Common myeloid progenitor, CD34-positive (primary cell): Measurements from ENCODE around the gene MFAP4.

ENCODE experiments used
- CTCF ChIA-PET: fragments of 350-600 bp; sonication (Branson Sonifier 250); formaldehyde crosslinking; loops from one replicate; lab custom pipeline; 2021; ENCODE audit warnings: antibody characterized with exemption; lab: Charles Lee
- POLR2A ChIA-PET: fragments of 350-600 bp; sonication (Branson Sonifier 250); formaldehyde crosslinking; loops from one replicate; lab custom pipeline; 2021; ENCODE audit warnings: antibody characterized with exemption; lab: Charles Lee
- DNase-seq, 3 donors: peaks; one replicate each; pipeline versions ENCODE4 v3.0.0 to v3.0.0-alpha.2; 2013
- H3K27ac ChIP-seq, 2 experiments: 1 replicate in 1 of 2; 2 replicates in 1 of 2; pipeline ENCODE4 v1.7.0; 2013; ENCODE audit warnings: inconsistent platforms in 2 of 2, low read length in 2 of 2, mild to moderate bottlenecking in 2 of 2, low read depth in 1 of 2, moderate library complexity in 1 of 2; ENCODE audit not compliant: severe bottlenecking in 2 of 2, insufficient read depth in 1 of 2, poor library complexity in 1 of 2
- H3K27me3 ChIP-seq, 5 experiments: replicated peaks in 2 of 5; 1 replicate in 3 of 5; 2 replicates in 2 of 5; pipeline versions ENCODE4 v1.6.1 to v1.7.0; 2013; ENCODE audit warnings: low read length in 4 of 5, mild to moderate bottlenecking in 2 of 5, moderate library complexity in 2 of 5, inconsistent platforms in 1 of 5; ENCODE audit not compliant: insufficient read depth in 5 of 5, control insufficient read depth in 4 of 5
- H3K36me3 ChIP-seq, 4 experiments: 1 replicate in 2 of 4; 2 replicates in 2 of 4; pipeline versions ENCODE4 v1.6.1 to v1.7.0; 2013; ENCODE audit warnings: low read length in 3 of 4, control low read depth in 1 of 4, mild to moderate bottlenecking in 1 of 4; ENCODE audit not compliant: control insufficient read depth in 4 of 4, insufficient read depth in 4 of 4
- H3K4me1 ChIP-seq, 4 experiments: 1 replicate in 3 of 4; 2 replicates in 1 of 4; pipeline versions ENCODE4 v1.6.1 to v1.7.1; 2013; ENCODE audit warnings: low read length in 3 of 4, mild to moderate bottlenecking in 3 of 4, control low read depth in 1 of 4, inconsistent platforms in 1 of 4, moderate library complexity in 1 of 4; ENCODE audit not compliant: control insufficient read depth in 4 of 4, insufficient read depth in 4 of 4; ENCODE audit errors: control extremely low read depth in 1 of 4
- H3K4me3 ChIP-seq, 7 experiments: 1 replicate in 4 of 7; 2 replicates in 3 of 7; pipeline versions ENCODE4 v1.5.1 to v1.7.0; 2013; ENCODE audit warnings: mild to moderate bottlenecking in 7 of 7, low read length in 6 of 7, moderate library complexity in 6 of 7, inconsistent platforms in 2 of 7, low read depth in 2 of 7, control low read depth in 1 of 7; ENCODE audit not compliant: insufficient read depth in 4 of 7, control insufficient read depth in 1 of 7; ENCODE audit errors: extremely low read depth in 1 of 7
- H3K9me3 ChIP-seq, 5 experiments: 1 replicate in 4 of 5; 2 replicates in 1 of 5; pipeline versions ENCODE4 v1.6.1 to v1.7.1; 2013; ENCODE audit warnings: low read length in 4 of 5, mild to moderate bottlenecking in 2 of 5, inconsistent platforms in 1 of 5, low read depth in 1 of 5, moderate library complexity in 1 of 5; ENCODE audit not compliant: control insufficient read depth in 4 of 5, insufficient read depth in 2 of 5; ENCODE audit errors: control extremely low read depth in 1 of 5
- WGBS: methylation state at CpG from one replicate; pipeline ENCODE4 v1.1.5; 2013; ENCODE audit not compliant: insufficient coverage; 5-methylcytosine and 5-hydroxymethylcytosine counted together

MFAP4 gene

GRCh38 chr17:19414396-19415280 is 27.6 kb upstream of the MFAP4 start:
- Histone ChIP-seq H3K27me3 (peaks cover 0 to 28% (median 8%) of the 10 kb centered on the region in 5 experiments), H3K4me1 (peaks cover 0 to 3% (median 0%) of the 10 kb centered on the region in 4 experiments), H3K36me3 (no peaks in the 10 kb centered on the region), H3K27ac (no peak overlapping the region), H3K9me3 (no peaks in the 10 kb centered on the region), H3K4me3 (no peak overlapping the region)
- ChIA-PET CTCF (no interaction called here), POLR2A (no interaction called here)
- no peak for DNase-seq
- 95% methylated on average over 26 of the region's 28 CpGs for WGBS

GRCh38 chr17:19413761-19414160 is 26.8 kb upstream of the MFAP4 start:
- POLR2A ChIA-PET, result no interaction called here
- CTCF ChIA-PET, result interaction anchor here (1.1 to 1.6 kb wide), 3 partner anchors 13 to 51 kb away, joined by 3 to 6 read pairs (median 3); no protein-coding TSS in a partner anchor
- DNase-seq, result no peak

DNA sequence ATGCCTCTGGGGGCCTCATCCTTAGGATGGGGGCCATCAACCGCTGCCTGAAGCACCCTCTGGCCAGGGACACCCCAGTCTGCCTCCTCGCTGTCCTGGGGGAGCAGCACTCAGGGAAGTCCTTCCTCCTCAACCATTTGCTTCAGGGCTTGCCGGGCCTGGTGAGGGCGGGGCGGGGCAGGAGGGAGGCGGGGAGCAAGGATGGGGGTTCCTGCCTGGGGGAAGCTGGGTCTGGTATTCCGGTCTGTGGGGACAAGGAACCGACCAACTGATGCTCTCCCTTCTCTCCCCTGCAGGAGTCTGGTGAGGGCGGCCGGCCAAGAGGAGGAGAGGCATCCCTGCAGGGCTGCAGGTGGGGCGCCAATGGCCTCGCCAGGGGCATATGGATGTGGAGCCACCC is 26.0 kb upstream of the MFAP4 start:
- WGBS, result 90% methylated on average over 3 of the region's 12 CpGs
- no peaks in the 10 kb centered on the region for H3K9me3 ChIP-seq
- H3K27ac ChIP-seq, result no peak overlapping the region
- H3K27me3 ChIP-seq, result peaks cover 0 to 28% (median 7%) of the 10 kb centered on the region in 5 experiments
- no peaks in the 10 kb centered on the region for H3K4me1 ChIP-seq
- no peak overlapping the region for H3K4me3 ChIP-seq
- no peaks in the 10 kb centered on the region for H3K36me3 ChIP-seq
- no peak for DNase-seq
- ChIA-PET CTCF (interaction anchor here (1.1 to 1.6 kb wide), 4 partner anchors 14 to 50 kb away, joined by 3 to 6 read pairs (median 3); partner anchors contain the start of gene MAPK7), POLR2A (no interaction called here)

More at GRCh38 chr17:19413761-19414160, 26.8 kb upstream of the MFAP4 start:
- Histone ChIP-seq H3K27ac (no peak overlapping the region), H3K9me3 (no peaks in the 10 kb centered on the region), H3K4me3 (no peak overlapping the region), H3K36me3 (no peaks in the 10 kb centered on the region), H3K27me3 (peaks cover 0 to 28% (median 8%) of the 10 kb centered on the region in 5 experiments), H3K4me1 (peaks cover 0 to 3% (median 0%) of the 10 kb centered on the region in 4 experiments)
- 90% methylated on average over 4 of the region's 5 CpGs for WGBS

- Histone ChIP-seq H3K36me3 (no peaks in the 10 kb centered on the region), H3K4me1 (no peaks in the 10 kb centered on the region), H3K4me3 (no peak overlapping the region), H3K27me3 (peaks cover 0 to 28% (median 6%) of the 10 kb centered on the region in 5 experiments), H3K27ac (no peak overlapping the region), H3K9me3 (no peaks in the 10 kb centered on the region)
- ChIA-PET POLR2A (no interaction called here), CTCF (interaction anchor here (0.8 to 1.6 kb wide), 4 partner anchors 9 to 35 kb away, joined by 3 to 6 read pairs (median 3); partner anchors contain the start of gene MAPK7)
- DNase-seq, result no peak
- WGBS, result 98% methylated on average over 16 of the region's 16 CpGs
Measured at GRCh38 chr17:19412510-19412909, 25.5 kb upstream of the MFAP4 start.

GRCh38 chr17:19411631-19412030 is 24.6 kb upstream of the MFAP4 start:
- ChIA-PET POLR2A (interaction anchor here (0.8 kb wide), 1 partner anchor 42 kb away, joined by 3 read pairs; no protein-coding TSS in a partner anchor), CTCF (interaction anchor here (0.8 to 1.5 kb wide), 2 partner anchors 8 to 34 kb away, joined by 3 read pairs; partner anchors contain the start of gene MAPK7)
- peaks cover 0 to 25% (median 6%) of the 10 kb centered on the region in 5 experiments for H3K27me3 ChIP-seq
- H3K36me3 ChIP-seq, result no peaks in the 10 kb centered on the region
- no peak overlapping the region for H3K4me3 ChIP-seq
- DNase-seq, result no peak
- no peaks in the 10 kb centered on the region for H3K4me1 ChIP-seq
- H3K9me3 ChIP-seq, result no peaks in the 10 kb centered on the region
- H3K27ac ChIP-seq, result no peak overlapping the region
- WGBS, result no CpG with 5 or more reads among the region's 9 CpGs

GRCh38 chr17:19410875-19411620 is 24.1 kb upstream of the MFAP4 start, which contains the start of gene RNF112:
Gene RNF112, plus strand, starts transcription at chr17:19411232. Its CDS starts 177 bp downstream, at chr17:19411409.
- H3K4me1 ChIP-seq, result no peaks in the 10 kb centered on the region
- POLR2A ChIA-PET, result interaction anchor here (0.8 kb wide), 1 partner anchor 41 kb away, joined by 3 read pairs; no protein-coding TSS in a partner anchor
- H3K27ac ChIP-seq, result no peak within 1 kb of the TSS
- 70% methylated on average over 17 of the region's 23 CpGs for WGBS
- H3K36me3 ChIP-seq, result no peaks in the 10 kb centered on the region
- no peak within 1 kb of the TSS for H3K4me3 ChIP-seq
- H3K27me3 ChIP-seq, result peaks cover 0 to 24% (median 5%) of the 10 kb centered on the region in 5 experiments
- H3K9me3 ChIP-seq, result no peaks in the 10 kb centered on the region
- DNase-seq, result no peak
- CTCF ChIA-PET, result interaction anchor here (1.0 to 1.5 kb wide), 2 partner anchors 33 to 48 kb away, joined by 3 to 4 read pairs; partner anchors contain the start of gene MAPK7
